ENCODE data around the gene RNF7.

RNF7 gene

DNA sequence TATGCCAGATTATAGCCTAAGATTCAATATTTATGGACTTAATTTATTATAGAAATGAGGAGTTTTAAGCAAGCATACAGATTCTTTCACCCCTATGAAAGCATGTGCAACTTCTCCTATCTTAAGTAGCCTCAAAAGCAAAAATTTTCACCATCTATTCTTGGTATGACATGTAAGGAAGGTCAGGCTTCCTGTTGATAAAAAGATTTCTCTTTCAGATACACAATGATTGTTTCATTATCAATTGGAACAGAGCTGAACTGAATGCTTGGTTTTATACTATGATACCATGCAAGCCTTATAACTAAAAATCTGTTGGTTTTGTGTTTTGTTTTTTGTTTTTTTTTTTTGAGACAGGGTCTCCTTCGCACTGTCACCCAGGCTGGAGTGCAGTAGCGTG, 29.0 kb downstream of the RNF7 start:
- peaks cover 3% of the 10 kb centered on the region for H3K36me3 Mint-ChIP-seq (ENCODE audit: low read depth)
- H3K27me3 Mint-ChIP-seq (ENCODE audit: low read depth), result no peaks in the 10 kb centered on the region
- H3K4me3 Mint-ChIP-seq, result no peak overlapping the region
- TF ChIP-seq, protein P1, sequence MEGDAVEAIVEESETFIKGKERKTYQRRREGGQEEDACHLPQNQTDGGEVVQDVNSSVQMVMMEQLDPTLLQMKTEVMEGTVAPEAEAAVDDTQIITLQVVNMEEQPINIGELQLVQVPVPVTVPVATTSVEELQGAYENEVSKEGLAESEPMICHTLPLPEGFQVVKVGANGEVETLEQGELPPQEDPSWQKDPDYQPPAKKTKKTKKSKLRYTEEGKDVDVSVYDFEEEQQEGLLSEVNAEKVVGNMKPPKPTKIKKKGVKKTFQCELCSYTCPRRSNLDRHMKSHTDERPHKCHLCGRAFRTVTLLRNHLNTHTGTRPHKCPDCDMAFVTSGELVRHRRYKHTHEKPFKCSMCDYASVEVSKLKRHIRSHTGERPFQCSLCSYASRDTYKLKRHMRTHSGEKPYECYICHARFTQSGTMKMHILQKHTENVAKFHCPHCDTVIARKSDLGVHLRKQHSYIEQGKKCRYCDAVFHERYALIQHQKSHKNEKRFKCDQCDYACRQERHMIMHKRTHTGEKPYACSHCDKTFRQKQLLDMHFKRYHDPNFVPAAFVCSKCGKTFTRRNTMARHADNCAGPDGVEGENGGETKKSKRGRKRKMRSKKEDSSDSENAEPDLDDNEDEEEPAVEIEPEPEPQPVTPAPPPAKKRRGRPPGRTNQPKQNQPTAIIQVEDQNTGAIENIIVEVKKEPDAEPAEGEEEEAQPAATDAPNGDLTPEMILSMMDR (IDR thresholded peaks at IDR 0.05; ENCODE audit: unreplicated experiment in 3 of 3), result no peak
- H3K9me3 Mint-ChIP-seq, result peaks cover 4% of the 10 kb centered on the region
- no peaks in the 10 kb centered on the region for H3K4me1 Mint-ChIP-seq
- peak overlapping the region in 2 of 3 experiments; percentile 8 to 45 for H3K27ac Mint-ChIP-seq

DNA sequence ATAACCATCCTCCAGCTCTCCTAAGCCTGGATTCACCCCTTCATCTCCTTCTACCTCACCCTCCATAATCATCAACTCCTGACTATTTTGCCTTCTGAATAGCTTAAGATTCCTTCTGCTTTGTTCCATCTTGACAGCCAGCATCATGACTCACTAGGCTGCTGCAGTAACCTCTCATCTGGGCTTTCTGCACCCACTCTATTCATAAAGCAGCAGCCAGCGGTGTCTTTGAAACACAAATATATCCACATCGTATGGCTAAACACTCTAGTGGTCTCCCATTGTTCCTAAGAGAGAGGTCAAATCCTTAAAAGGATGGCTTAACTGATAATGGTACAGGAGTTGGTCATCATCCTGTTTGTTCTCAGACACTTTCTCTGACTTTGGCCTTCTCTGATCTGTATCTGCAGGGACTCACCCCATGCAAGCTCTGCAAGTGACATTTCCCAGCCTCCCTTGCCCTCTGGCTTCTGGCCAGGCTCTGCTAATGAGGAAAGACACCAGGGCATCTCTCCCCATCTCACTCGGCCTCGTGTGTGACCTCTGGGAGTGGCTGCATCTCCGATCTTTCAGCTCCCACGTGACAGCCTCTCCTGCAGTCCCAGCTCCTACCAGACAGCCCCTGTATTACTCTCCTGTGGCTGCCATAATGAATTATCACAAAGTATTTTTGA, 31.3 kb downstream of the RNF7 start:
- peak overlapping the region in 2 of 3 experiments; percentile 3 to 10 for H3K27ac Mint-ChIP-seq
- no peaks in the 10 kb centered on the region for H3K27me3 Mint-ChIP-seq (ENCODE audit: low read depth)
- H3K9me3 Mint-ChIP-seq, result no peaks in the 10 kb centered on the region
- H3K4me1 Mint-ChIP-seq, result no peaks in the 10 kb centered on the region
- no peak overlapping the region for H3K4me3 Mint-ChIP-seq
- H3K36me3 Mint-ChIP-seq (ENCODE audit: low read depth), result no peaks in the 10 kb centered on the region
- TF ChIP-seq, protein P1 (IDR thresholded peaks at IDR 0.05; ENCODE audit: unreplicated experiment in 3 of 3), result no peak

- TF ChIP-seq, protein P1 (IDR thresholded peaks at IDR 0.05; ENCODE audit: unreplicated experiment in 3 of 3), result no peak
- Mint-ChIP-seq H3K4me3 (no peak overlapping the region), H3K27me3 (ENCODE audit: low read depth) (peaks cover 7% of the 10 kb centered on the region), H3K4me1 (peaks cover 7% of the 10 kb centered on the region), H3K27ac (no peak overlapping the region), H3K9me3 (no peaks in the 10 kb centered on the region), H3K36me3 (ENCODE audit: low read depth) (no peaks in the 10 kb centered on the region)
Observed at GRCh38 chr3:141773676-141774075, 35.6 kb downstream of the RNF7 start.

DNA sequence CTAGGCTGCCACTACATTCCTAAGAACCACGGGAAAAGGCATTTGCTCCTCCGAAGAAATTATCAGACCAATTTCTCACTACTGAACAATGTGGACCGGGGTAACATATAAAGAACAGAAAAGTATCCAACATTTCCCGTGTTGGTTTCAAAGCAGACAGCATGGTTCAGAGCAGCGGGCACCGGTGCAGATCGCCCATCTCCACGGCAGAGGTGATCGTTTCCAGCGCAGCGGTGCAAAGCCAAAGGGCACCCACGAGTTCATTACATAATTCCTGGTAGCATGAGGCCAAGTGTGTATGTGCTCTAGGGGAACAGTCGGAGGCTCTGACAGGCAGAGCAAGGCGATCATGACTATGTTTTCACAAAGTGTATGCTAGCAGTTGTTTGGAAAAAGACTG, 38.3 kb downstream of the RNF7 start:
- Mint-ChIP-seq H3K27ac (no peak overlapping the region), H3K27me3 (ENCODE audit: low read depth) (peaks cover 7% of the 10 kb centered on the region), H3K4me3 (no peak overlapping the region), H3K36me3 (ENCODE audit: low read depth) (no peaks in the 10 kb centered on the region), H3K9me3 (peaks cover 4% of the 10 kb centered on the region), H3K4me1 (peaks cover 7% of the 10 kb centered on the region)
- TF ChIP-seq, protein P1 (IDR thresholded peaks at IDR 0.05; ENCODE audit: unreplicated experiment in 3 of 3), result no peak

- H3K9me3 Mint-ChIP-seq, result peaks cover 4% of the 10 kb centered on the region
- H3K27ac Mint-ChIP-seq, result no peak overlapping the region
- TF ChIP-seq, protein P1 (IDR thresholded peaks at IDR 0.05; ENCODE audit: unreplicated experiment in 3 of 3), result no peak
Observed at GRCh38 chr3:141776885-141777284, 38.8 kb downstream of the RNF7 start.

More at GRCh38 chr3:141776885-141777284, 38.8 kb downstream of the RNF7 start:
- Mint-ChIP-seq H3K4me1 (peaks cover 7% of the 10 kb centered on the region), H3K36me3 (ENCODE audit: low read depth) (no peaks in the 10 kb centered on the region), H3K27me3 (ENCODE audit: low read depth) (peaks cover 8% of the 10 kb centered on the region), H3K4me3 (no peak overlapping the region)
